ENCODE measurements around the gene PECR.

DNA sequence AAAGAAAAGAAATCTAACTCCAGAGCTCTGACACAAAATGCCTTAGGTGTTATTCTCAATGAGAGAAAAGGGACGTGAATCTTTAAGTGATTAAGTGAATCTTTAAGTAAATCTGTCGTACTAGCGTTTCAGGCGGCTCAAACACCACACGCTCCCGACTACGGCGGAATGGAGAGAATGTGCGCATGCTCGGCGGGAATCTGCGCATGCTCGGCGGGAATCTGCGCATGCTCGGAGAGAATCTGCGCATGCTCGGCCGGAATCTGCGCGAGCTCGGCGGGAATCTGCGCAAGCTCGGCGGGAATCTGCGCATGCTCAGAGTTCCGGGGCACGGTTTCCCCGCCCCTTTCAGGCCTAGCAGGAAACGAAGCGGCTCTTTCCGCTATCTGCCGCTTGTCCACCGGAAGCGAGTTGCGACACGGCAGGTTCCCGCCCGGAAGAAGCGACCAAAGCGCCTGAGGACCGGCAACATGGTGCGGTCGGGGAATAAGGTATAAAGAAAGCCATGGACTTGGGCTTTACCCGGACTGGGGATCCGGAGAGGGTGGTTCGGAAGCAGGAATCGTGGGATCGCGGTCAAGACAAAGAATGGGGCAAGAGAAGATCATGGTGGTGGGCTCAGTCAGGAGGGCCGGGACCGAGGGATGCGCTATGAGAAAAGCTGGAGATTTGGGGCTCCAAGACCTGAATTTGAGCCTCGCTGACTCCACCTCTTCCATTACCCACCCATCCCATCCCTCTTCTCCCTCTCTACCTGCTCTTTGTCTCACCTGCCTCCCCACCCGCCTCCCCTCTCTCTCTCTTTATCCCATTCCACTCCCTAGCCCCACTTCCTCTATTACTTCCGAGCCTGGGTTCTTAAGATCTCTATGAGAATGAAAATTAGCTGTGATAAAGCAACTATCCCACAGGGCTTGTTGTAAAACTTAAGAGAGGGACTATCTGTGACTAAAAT lies 27.6 kb upstream of the PECR start, which contains the start of gene XRCC5:
- TF ChIP-seq ZNF792 (tag by site-specific recombination; IDR thresholded peaks at IDR 0.05) = no peak
- no peak for TF ChIP-seq ZNF776 (tag by site-specific recombination; IDR thresholded peaks at IDR 0.05; ENCODE audit: borderline replicate concordance)
- no peak for TF ChIP-seq ZNF24 (tag by site-specific recombination; IDR thresholded peaks at IDR 0.05)
- TF ChIP-seq, protein P1, sequence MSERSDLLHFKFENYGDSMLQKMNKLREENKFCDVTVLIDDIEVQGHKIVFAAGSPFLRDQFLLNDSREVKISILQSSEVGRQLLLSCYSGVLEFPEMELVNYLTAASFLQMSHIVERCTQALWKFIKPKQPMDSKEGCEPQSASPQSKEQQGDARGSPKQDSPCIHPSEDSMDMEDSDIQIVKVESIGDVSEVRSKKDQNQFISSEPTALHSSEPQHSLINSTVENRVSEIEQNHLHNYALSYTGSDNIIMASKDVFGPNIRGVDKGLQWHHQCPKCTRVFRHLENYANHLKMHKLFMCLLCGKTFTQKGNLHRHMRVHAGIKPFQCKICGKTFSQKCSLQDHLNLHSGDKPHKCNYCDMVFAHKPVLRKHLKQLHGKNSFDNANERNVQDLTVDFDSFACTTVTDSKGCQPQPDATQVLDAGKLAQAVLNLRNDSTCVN (tag by site-specific recombination; optimal IDR thresholded peaks at IDR 0.05) = peak; percentile 81
- peak; percentile 47; the same call in 1 of the 2 replicates for TF ChIP-seq ZEB2 (tag by site-specific recombination; IDR thresholded peaks at IDR 0.05)
- no peak for TF ChIP-seq ZNF175 (tag by site-specific recombination; IDR thresholded peaks at IDR 0.05)
- no peak for TF ChIP-seq HOXA7 (CRISPR knock-in tag; IDR thresholded peaks at IDR 0.05; ENCODE audit: borderline replicate concordance)
- no peak for TF ChIP-seq MZF1 (tag by site-specific recombination; IDR thresholded peaks at IDR 0.05; ENCODE audit: borderline replicate concordance)
- TF ChIP-seq ZBTB20 (tag by site-specific recombination; IDR thresholded peaks at IDR 0.05) = peak; percentile 86
- TF ChIP-seq KLF9 (tag by site-specific recombination; IDR thresholded peaks at IDR 0.05; ENCODE audit: low read depth) = no peak
- peak; percentile 47; the same call in 1 of the 2 replicates for TF ChIP-seq YY1 (tag by site-specific recombination; IDR thresholded peaks at IDR 0.05)
